Measurements from ENCODE around the gene NHLRC1. TPM values are rescaled to one million over a fixed set of nuclear protein-coding genes. Genes with fewer than 3 reads are reported as not detected.
"Not testable (repeated sequence)": the region's sequence is repeated elsewhere in the genome, so short reads cannot be mapped to it uniquely, and the experiment has no call there.

Gene NHLRC1
- polyA plus RNA-seq, 3 donors from 2014 or later: 1.1 to 4.4 (median 1.6) TPM

DNA sequence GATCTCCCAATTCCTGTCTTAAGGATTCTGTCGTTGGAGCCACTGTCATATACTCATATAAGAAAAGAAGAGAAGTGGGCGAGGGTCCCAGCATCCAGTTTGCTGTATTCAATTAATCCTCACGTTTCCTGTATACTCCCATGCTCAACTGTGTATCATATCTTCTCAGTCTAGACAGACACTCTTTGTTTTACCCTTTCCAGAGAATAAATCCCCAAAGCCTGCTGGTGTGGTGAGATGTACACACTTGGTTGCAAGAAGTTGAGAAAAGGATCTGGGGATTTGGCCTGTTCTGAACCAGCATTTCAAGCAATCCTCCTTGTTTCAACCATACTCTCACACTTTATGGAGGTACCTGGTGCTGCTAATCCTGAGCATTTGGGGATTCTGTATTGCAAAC lies 29.3 kb upstream of the NHLRC1 start:
- no peak for DNase-seq
- Mint-ChIP-seq H3K9me3 (no peaks in the 10 kb centered on the region), H3K36me3 (peaks cover 8 to 24% (median 10%) of the 10 kb centered on the region in 3 donors), H3K27me3 (ENCODE audit: low read depth in 3 of 3) (peaks cover 0 to 7% (median 2%) of the 10 kb centered on the region in 3 donors), H3K4me3 (no peak overlapping the region), H3K27ac (no peak overlapping the region), H3K4me1 (peaks cover 26 to 32% of the 10 kb centered on the region in 2 donors)

- Mint-ChIP-seq H3K27ac (peak overlapping the region in 1 of 6 donors; percentile 40), H3K4me1 (peaks cover 26 to 30% of the 10 kb centered on the region in 2 donors), H3K36me3 (peaks cover 8 to 25% (median 10%) of the 10 kb centered on the region in 3 donors)
- not testable (repeated sequence) for H3K27me3 Mint-ChIP-seq (ENCODE audit: low read depth in 3 of 3); DNase-seq; H3K4me3 Mint-ChIP-seq; H3K9me3 Mint-ChIP-seq
These were observed 28.9 kb upstream of the NHLRC1 start for GRCh38 chr6:18151391-18151790.

DNA sequence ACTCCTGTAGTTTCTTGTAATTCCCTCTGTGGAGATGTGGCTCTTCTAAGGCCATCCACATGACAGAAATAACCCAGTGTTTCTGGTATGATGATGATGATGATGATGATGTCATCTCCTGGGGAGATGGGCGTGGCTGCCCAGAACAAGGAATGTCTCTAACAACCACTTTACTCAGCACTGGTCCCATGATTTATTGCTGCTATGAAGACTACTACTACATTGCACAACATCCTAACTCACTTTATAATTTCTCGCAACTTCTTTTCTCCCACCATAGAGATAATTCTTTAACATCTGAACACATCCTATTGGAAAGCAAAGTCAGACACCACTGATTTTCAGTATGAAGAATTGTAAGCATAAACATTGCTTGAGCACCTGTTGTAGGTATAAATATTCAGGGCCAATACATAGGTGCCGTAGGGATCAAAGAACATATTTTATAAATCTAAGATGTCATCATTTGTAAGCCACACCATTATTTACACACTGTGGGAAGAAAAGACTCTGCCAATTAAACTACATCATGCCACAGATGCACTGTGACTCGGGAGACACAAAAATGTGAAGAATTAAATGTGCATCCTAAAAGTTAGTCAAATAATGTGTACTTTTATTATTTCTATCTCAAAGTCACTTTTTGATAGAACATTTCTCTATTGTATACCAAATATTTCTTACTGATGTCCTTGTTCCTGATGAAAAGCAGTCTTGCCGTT lies 26.0 kb upstream of the NHLRC1 start:
- Mint-ChIP-seq H3K27me3 (ENCODE audit: low read depth in 3 of 3) (peaks cover 0 to 2% (median 0%) of the 10 kb centered on the region in 3 donors), H3K27ac (no peak overlapping the region), H3K4me3 (no peak overlapping the region), H3K4me1 (peaks cover 10 to 11% of the 10 kb centered on the region in 2 donors), H3K9me3 (no peaks in the 10 kb centered on the region), H3K36me3 (peaks cover 9 to 32% (median 10%) of the 10 kb centered on the region in 3 donors)
- DNase-seq: no peak

- no peaks in the 10 kb centered on the region for H3K9me3 Mint-ChIP-seq
- no peaks in the 10 kb centered on the region for H3K27me3 Mint-ChIP-seq (ENCODE audit: low read depth in 3 of 3)
- no peak overlapping the region for H3K27ac Mint-ChIP-seq
- peaks cover 16 to 39% (median 18%) of the 10 kb centered on the region in 3 donors for H3K36me3 Mint-ChIP-seq
- DNase-seq: no peak
- peaks cover 2 to 4% of the 10 kb centered on the region in 2 donors for H3K4me1 Mint-ChIP-seq
- H3K4me3 Mint-ChIP-seq: no peak overlapping the region
These were observed 25.1 kb upstream of the NHLRC1 start for GRCh38 chr6:18147616-18148015.

GRCh38 chr6:18147160-18147559 lies 24.7 kb upstream of the NHLRC1 start:
- Mint-ChIP-seq H3K36me3 (peaks cover 21 to 44% (median 22%) of the 10 kb centered on the region in 3 donors), H3K9me3 (no peaks in the 10 kb centered on the region), H3K27me3 (ENCODE audit: low read depth in 3 of 3) (no peaks in the 10 kb centered on the region), H3K27ac (no peak overlapping the region), H3K4me1 (no peaks in the 10 kb centered on the region), H3K4me3 (no peak overlapping the region)
- no peak for DNase-seq

DNA sequence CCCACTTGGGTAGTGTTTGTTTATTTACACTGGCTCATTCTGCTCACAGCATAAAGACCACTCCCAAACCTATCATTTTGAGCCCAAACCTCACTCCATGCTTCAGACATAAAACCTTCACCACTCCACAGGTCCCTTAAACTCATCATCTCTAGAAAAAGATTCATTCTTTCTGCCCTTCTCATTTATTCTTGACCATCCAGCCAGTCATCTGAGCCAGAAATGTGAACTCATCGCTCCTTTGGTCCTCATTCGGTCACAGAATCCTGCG lies 20.0 kb upstream of the NHLRC1 start:
- DNase-seq: no peak
- no peaks in the 10 kb centered on the region for H3K27me3 Mint-ChIP-seq (ENCODE audit: low read depth in 3 of 3)
- H3K4me1 Mint-ChIP-seq: no peaks in the 10 kb centered on the region
- H3K36me3 Mint-ChIP-seq: peaks cover 32 to 55% (median 41%) of the 10 kb centered on the region in 3 donors
- peak overlapping the region in 1 of 6 donors; percentile 11 for H3K27ac Mint-ChIP-seq
- H3K9me3 Mint-ChIP-seq: no peaks in the 10 kb centered on the region
- no peak overlapping the region for H3K4me3 Mint-ChIP-seq

GRCh38 chr6:18141805-18142590 lies 19.5 kb upstream of the NHLRC1 start:
- Mint-ChIP-seq H3K4me3 (no peak overlapping the region), H3K36me3 (peaks cover 32 to 52% (median 39%) of the 10 kb centered on the region in 3 donors), H3K9me3 (no peaks in the 10 kb centered on the region), H3K4me1 (no peaks in the 10 kb centered on the region), H3K27me3 (ENCODE audit: low read depth in 3 of 3) (no peaks in the 10 kb centered on the region), H3K27ac (no peak overlapping the region)
- DNase-seq: no peak

- Mint-ChIP-seq H3K4me1 (no peaks in the 10 kb centered on the region), H3K27me3 (ENCODE audit: low read depth in 3 of 3) (no peaks in the 10 kb centered on the region), H3K9me3 (no peaks in the 10 kb centered on the region), H3K36me3 (peaks cover 32 to 54% (median 46%) of the 10 kb centered on the region in 3 donors), H3K27ac (no peak overlapping the region), H3K4me3 (no peak overlapping the region)
- no peak for DNase-seq
These were observed 17.6 kb upstream of the NHLRC1 start for GRCh38 chr6:18139935-18140621.

- no peak for DNase-seq
- Mint-ChIP-seq H3K36me3 (peaks cover 37 to 54% (median 52%) of the 10 kb centered on the region in 3 donors), H3K27ac (no peak overlapping the region), H3K9me3 (no peaks in the 10 kb centered on the region), H3K4me1 (no peaks in the 10 kb centered on the region), H3K27me3 (ENCODE audit: low read depth in 3 of 3) (no peaks in the 10 kb centered on the region), H3K4me3 (no peak overlapping the region)
These were observed 16.4 kb upstream of the NHLRC1 start for GRCh38 chr6:18138906-18139305.

DNA sequence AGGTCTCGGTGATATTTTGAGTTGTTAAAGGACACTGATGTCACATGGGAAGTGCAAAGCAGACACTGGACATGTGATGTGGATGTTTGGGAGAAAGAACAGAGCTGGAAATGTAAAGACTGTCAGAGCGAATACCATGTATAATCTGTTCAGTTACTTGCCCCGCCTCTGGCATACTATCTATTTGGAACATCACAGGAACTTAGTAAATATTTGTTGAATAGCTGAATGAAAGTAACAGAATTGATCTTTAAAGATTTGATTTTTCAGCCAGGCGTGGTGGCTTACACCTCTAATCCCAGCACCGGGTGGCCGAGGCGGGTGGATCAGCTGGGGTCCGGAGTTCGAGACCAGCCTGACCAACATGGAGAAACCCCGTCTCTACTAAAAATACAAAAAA lies 13.8 kb upstream of the NHLRC1 start:
- Mint-ChIP-seq H3K4me3 (no peak overlapping the region), H3K27me3 (ENCODE audit: low read depth in 3 of 3) (no peaks in the 10 kb centered on the region), H3K4me1 (no peaks in the 10 kb centered on the region), H3K36me3 (peaks cover 27 to 50% (median 37%) of the 10 kb centered on the region in 3 donors), H3K27ac (no peak overlapping the region), H3K9me3 (no peaks in the 10 kb centered on the region)
- DNase-seq: no peak

- no peaks in the 10 kb centered on the region for H3K9me3 Mint-ChIP-seq
- no peak overlapping the region for H3K4me3 Mint-ChIP-seq
- H3K27me3 Mint-ChIP-seq (ENCODE audit: low read depth in 3 of 3): no peaks in the 10 kb centered on the region
- H3K36me3 Mint-ChIP-seq: peaks cover 26 to 54% (median 32%) of the 10 kb centered on the region in 3 donors
- DNase-seq: no peak
- H3K27ac Mint-ChIP-seq: no peak overlapping the region
- H3K4me1 Mint-ChIP-seq: no peaks in the 10 kb centered on the region
These were observed 12.7 kb upstream of the NHLRC1 start for GRCh38 chr6:18135171-18135570.

- H3K36me3 Mint-ChIP-seq: peaks cover 13 to 42% (median 32%) of the 10 kb centered on the region in 3 donors
- no peaks in the 10 kb centered on the region for H3K4me1 Mint-ChIP-seq
- no peak overlapping the region for H3K27ac Mint-ChIP-seq
These were observed 9.9 kb upstream of the NHLRC1 start for GRCh38 chr6:18132346-18132745.

DNA sequence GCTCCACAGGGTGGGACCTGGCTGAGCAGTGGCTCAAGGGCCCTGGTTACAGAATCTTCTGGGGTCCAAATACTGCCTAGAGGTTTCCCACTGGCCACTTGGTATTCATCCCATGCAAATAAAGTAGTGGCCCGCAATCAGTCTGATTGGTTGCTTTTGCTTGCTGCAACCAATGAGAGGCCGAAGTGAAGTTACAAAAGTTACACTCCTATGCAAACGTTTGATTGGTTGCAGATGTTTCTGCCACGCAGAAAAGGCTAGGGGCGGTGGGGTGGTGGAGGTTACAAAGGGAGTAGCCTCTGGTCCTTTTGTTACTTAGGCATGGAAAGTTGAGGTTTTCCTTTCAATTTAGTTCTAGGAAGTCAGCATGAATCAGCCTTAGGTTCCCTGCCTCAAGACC lies 3.6 kb upstream of the NHLRC1 start:
- H3K4me3 Mint-ChIP-seq: no peak overlapping the region
- H3K36me3 Mint-ChIP-seq: peaks cover 0 to 12% (median 9%) of the 10 kb centered on the region in 3 donors
- peaks cover 2 to 6% (median 4%) of the 10 kb centered on the region in 3 donors for H3K27me3 Mint-ChIP-seq (ENCODE audit: low read depth in 3 of 3)
- DNase-seq: no peak
- peaks cover 12 to 16% of the 10 kb centered on the region in 2 donors for H3K4me1 Mint-ChIP-seq
- H3K27ac Mint-ChIP-seq: no peak overlapping the region
- H3K9me3 Mint-ChIP-seq: no peaks in the 10 kb centered on the region

More at GRCh38 chr6:18132346-18132745, 9.9 kb upstream of the NHLRC1 start:
- no peak for DNase-seq
- H3K27me3 Mint-ChIP-seq (ENCODE audit: low read depth in 3 of 3): peaks cover 0 to 2% (median 0%) of the 10 kb centered on the region in 3 donors
- no peak overlapping the region for H3K4me3 Mint-ChIP-seq
- no peaks in the 10 kb centered on the region for H3K9me3 Mint-ChIP-seq

Data from immature natural killer cell (primary cell).